ENCODE measurements around the gene GALNT16.
A peak's percentile ranks its signal among the peaks of the same experiment; 100 is the strongest.
"Not testable (repeated sequence)": the region's sequence is repeated elsewhere in the genome, so short reads cannot be mapped to it uniquely, and the experiment has no call there.

The GALNT16 gene

GRCh38 chr14:69285661-69286255 is 25.8 kb downstream of the GALNT16 start:
- no peak for DNase-seq (ENCODE audit: low spot score)

DNA sequence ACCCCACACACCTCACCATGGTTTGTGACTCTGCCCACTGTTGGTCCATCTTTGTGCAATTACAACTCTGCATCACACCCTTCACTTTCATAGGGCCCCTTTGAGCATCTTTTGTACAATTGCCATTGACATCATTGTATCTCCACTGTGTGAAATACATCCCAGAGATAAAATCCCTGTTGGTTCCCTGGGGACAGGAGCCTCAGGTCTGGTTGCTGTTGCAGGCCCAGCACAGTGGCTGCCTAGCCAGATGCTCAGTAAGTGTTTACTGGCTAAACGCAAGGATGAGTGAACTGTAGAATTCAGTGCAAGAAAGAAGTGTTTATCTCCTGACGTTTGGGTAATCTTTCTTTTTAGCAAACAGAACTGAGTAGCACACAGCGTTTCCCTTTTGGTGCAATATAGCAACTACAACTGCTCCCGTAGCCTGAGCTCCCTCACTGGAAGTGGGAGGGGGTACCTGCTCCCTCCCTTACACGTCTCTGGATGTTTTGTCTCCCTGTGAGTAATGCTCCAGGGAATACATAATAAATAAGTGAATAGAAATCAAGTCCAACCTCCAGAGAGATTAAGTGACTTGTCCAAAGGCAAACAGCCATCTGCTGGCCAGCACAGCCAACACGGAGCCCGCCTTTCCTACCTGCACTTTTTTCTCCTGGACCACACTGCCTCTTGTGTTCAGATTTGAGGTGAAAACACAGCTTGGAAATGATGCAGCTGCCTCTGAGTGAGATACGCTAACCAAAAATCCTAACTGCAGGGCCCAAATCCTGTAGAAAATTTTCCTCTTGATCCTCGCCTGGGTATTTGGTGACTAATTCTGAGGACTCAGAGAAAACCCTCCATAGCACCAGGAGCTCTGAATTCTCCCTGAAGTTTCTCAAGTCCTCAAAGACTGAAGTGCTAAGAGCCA is 27.4 kb downstream of the GALNT16 start:
- DNase-seq (ENCODE audit: low spot score) = peak; percentile 53

DNA sequence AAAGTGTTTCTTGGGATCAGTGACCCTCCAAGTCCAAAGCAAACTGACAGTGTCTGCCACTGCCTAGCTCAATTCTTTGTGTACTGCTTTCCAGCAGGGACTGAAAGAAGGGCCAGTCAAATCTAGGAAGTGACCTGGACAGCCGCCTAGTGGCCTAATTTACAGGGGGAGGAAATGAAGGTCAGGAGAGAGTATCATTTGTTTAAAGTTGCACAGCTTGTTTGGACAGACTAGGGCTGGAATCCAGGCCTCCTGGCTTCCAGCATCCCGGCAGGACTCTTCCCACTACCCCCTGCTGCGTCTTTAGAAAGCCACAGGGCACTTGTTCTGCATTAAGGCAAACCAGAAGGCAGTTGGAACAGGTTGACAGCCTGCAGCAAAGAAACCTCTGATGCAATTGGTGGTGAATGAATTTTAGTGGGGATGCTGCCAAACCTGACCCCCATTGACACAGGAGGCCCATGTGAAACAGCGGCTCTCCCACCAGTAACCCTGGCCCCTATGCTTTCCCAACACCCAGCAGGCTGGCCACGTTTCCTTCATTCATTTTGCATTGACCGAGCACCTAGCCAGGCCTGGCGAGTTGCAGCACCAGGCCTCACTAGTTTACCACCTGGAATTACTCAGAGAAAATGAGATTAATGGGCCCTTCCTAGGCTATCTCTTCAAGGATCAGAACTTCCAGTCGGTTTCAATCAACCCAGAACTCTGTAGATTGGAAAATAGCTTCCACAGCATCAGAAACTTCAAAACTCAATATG is 28.2 kb downstream of the GALNT16 start:
- DNase-seq (ENCODE audit: low spot score) = peak; percentile 71

DNA sequence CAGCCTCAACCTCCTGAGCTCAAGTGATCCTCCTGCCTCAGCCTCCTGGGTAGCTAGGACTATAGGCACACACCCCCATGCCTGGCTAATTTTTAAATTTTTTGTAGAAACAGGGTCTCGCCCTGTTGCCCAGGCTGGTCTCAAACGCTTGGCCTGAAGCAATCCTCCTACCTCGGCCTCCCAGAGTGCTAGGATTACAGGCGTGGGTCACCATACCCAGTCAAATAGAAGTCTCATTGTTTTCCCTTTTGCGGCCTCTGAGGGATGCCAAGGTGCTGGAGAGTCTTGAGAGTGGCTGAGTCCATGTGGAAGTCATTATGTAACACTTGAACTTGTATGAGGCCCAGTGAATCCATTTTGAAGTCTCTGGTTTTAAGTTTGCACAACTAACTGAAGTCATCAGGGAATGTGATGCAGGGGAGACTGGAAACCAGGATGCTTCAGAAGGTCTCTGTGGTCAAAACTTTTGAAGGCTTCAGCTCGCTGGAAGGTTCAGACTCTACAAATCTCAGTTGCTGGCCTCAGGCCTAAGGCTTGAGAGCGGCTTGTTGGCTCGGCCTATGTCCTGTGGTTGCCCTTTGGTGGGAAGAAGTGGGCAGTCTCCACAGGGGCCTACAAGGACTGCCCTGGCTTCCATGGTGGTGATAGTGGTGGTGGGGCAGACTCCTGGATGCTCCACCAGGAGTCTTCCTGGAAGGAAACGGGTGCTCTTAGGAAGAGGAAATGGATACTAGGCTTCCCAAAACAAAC is 29.2 kb downstream of the GALNT16 start:
- DNase-seq (ENCODE audit: low spot score) = no peak

DNA sequence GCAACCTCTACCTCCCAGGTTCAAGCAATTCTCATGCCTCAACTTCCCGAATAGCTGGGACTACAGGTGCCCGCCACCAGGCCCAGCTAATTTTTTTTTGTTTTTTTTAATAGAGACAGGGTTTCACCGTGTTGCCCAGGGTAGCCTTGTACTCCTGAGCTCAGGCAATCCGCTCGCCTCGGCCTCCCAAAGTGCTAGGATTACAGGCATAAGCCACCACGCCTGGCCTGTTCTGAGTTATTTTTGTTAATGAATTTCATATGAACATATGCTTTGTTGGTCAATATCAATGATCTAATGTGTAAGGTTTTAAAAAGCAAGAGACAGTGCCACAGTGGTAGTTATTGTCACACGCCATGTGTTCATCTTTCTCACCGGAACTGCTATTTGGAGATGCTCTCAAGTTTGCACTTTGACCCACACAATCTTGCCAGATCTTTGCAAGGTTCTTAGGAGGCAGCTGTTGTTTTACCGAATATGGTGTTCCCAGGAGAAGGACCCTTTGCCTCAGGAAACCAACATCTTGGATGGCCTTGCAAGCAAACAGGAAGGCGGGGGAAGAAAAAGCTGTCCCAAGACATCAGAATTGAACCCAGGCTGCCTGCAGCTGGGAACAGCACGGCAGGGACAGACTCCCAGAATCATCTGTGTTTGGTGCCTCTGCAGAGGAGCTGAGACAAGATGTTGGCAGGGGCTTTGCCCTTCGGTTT is 30.0 kb downstream of the GALNT16 start:
- DNase-seq (ENCODE audit: low spot score) = no peak

GRCh38 chr14:69290881-69291280 is 30.9 kb downstream of the GALNT16 start:
- DNase-seq (ENCODE audit: low spot score) = not testable (repeated sequence)

DNA sequence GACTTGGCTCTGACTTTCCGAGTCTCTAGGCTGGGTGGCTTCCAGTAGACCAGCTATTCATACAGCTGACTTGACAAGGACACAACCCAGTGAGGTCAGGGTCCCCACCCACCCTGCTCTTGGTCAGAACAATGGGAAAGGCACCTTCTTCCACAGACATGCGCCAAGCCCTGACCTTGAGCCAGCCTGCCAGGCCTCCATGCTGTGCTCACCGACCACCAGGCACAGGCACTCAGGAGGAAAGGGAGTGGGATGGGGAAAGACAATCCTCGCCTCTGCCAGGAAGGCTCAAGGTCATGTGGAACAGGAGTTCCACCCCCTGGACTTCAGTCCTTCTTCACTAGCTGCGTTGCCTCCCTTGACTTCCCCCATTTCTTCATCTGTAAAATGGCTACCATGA is 31.4 kb downstream of the GALNT16 start:
- DNase-seq (ENCODE audit: low spot score) = no peak

DNA sequence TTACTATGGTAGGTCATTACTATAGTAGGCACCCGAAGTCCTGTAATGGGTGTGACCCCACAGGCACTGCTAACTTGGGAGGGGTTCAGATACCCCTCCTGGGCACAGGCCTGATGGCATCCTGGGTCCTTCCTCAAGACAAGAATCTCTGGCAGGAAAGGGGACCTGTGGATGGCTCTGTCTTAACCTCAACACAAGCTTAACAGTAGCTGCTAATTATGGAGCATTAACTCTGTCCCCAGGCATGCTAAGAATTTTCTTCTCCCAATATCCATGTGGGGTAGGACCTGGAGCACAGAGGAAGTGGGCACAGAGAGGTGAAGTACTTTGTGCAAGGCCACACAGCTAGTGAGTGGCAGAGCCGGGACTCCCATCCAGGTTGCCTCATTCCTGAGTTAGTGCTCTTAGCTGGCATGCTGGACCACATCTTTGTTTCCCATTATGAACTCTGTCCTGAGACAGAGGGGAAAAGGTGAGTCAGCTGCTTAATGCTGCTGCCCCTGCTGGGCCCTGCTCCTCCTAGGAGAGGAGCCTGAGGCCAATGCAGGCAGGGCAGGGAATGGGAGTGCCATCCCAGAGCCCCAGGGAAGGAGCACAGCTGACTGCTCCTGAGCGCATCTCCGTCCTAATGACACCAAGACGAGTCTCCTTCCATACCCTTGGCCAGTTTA is 32.1 kb downstream of the GALNT16 start:
- no peak for DNase-seq (ENCODE audit: low spot score)

GRCh38 chr14:69298131-69299071 is 38.4 kb downstream of the GALNT16 start:
- no peak for DNase-seq (ENCODE audit: low spot score)

GRCh38 chr14:69299286-69300035 is 39.5 kb downstream of the GALNT16 start:
- DNase-seq (ENCODE audit: low spot score) = no peak

DNA sequence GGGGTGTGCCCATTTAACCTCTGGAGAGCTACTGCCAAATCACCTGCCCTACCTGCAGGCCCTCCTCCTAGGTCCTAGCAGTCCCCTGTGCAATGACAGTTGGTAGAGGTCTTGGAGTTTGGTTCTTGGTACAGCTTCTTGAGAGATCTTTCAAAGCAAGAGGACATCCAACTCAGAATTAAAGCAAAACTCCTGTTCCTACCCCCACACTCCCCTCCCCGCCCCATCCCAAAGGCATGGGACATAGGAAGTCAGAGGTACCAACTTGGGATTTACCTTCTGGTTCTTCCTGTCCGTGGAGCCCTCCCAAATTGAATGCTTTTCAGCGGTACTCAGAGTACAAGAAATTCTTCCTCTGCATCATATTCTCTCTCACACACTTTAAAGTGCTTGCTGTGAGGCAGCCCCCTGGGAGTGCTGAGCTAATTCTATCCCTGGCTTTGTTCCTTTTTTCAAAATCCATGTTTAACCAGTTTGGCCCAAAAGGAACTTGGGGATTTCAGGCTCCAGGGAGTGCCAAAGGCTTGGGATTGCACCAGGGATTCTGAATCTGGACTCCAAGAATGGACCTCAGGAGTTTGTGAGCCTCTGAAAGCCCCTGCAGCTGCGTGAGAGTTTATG is 40.8 kb downstream of the GALNT16 start:
- DNase-seq (ENCODE audit: low spot score) = no peak

DNA sequence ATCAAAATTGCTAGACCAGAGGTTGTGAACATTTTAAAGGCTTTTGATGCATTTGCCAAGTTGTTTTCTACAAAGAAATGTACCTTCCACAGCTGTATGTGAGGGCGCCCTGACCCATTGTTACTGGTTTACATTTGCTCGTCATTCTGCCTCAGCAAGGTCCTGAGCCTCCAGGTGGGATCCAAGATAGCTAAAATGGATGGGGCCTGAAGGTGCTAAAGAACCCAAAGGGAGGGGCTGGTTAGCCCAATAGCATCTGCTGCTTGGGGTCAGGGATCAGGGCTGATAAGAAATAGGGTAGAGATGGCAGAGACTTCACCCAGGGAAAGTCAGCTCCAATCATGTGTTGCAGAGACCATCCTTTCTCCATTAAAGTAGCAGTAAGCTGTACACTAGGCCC is 43.1 kb downstream of the GALNT16 start:
- DNase-seq (ENCODE audit: low spot score) = no peak

GRCh38 chr14:69312608-69313007 is 52.6 kb downstream of the GALNT16 start:
- DNase-seq (ENCODE audit: low spot score) = peak; percentile 89

- no peak for DNase-seq (ENCODE audit: low spot score)
Observed at GRCh38 chr14:69313176-69313575, 53.2 kb downstream of the GALNT16 start.

GRCh38 chr14:69314327-69314726 is 54.4 kb downstream of the GALNT16 start:
- DNase-seq (ENCODE audit: low spot score) = no peak

DNA sequence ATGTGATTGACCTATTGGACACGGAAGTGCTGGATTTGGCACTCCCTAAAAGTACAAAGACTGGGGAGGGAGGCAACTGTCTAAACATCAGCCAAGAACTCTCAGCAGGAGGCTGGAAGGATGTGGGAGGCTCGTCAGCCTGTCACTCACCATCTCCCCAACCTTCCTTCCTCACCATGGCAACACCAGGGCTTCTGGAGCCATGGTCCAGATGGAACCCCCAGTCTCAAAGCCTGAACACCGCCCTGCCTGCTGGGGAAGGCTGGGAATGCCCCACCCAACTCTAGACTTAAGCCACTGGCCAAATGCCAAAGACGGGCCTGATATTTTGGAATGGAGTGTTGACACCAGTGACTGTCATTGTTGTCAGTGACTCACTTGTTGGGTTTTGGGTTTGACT is 55.3 kb downstream of the GALNT16 start:
- DNase-seq (ENCODE audit: low spot score) = no peak

GRCh38 chr14:69316449-69317101 is 56.6 kb downstream of the GALNT16 start:
- DNase-seq (ENCODE audit: low spot score) = no peak

Measured in cerebellar cortex (tissue), 1 donor.